HG03045 (cell line): ENCODE data around the gene ROM1.
"Not testable (repeated sequence)": the region's sequence is repeated elsewhere in the genome, so short reads cannot be mapped to it uniquely, and the experiment has no call there.

Source experiments
- ATAC-seq: cut with Tn5 transposase; IDR thresholded peaks from one replicate; pipeline ENCODE4 v1.9.1; 2021; ENCODE audit warnings: mild to moderate bottlenecking, moderate library complexity; ENCODE audit not compliant: unreplicated experiment

Gene ROM1

GRCh38 chr11:62585356-62585755 lies 27.7 kb upstream of the ROM1 start:
- ATAC-seq: not testable (repeated sequence)

- no peak for ATAC-seq
Measured at GRCh38 chr11:62588966-62589637, 24.0 kb upstream of the ROM1 start.

- peak; percentile 88 for ATAC-seq
Measured at GRCh38 chr11:62591448-62592145, 21.5 kb upstream of the ROM1 start, which contains the start of gene TUT1. TSS of gene TUT1 (minus strand) at chr11:62591523. CDS start at chr11:62591485, 38 bp downstream.

GRCh38 chr11:62592146-62592815 lies 20.8 kb upstream of the ROM1 start:
- ATAC-seq: no peak

- no peak for ATAC-seq
Measured at GRCh38 chr11:62592989-62593421, 20.1 kb upstream of the ROM1 start.

- no peak for ATAC-seq
Measured at GRCh38 chr11:62593434-62594044, 19.5 kb upstream of the ROM1 start.

- no peak for ATAC-seq
Measured at GRCh38 chr11:62595124-62595523, 17.9 kb upstream of the ROM1 start.

- ATAC-seq: peak; percentile 50
Measured at GRCh38 chr11:62599069-62599696, 13.9 kb upstream of the ROM1 start.

- no peak for ATAC-seq
Measured at GRCh38 chr11:62599901-62600300, 13.2 kb upstream of the ROM1 start.

- ATAC-seq: no peak
Measured at GRCh38 chr11:62600367-62601121, 12.5 kb upstream of the ROM1 start.

- ATAC-seq: peak; percentile 20
Measured at GRCh38 chr11:62601122-62601371, 12.0 kb upstream of the ROM1 start.

GRCh38 chr11:62601372-62602140 lies 11.5 kb upstream of the ROM1 start, which contains the start of gene MTA2:
TSS of gene MTA2 (minus strand) at chr11:62601865. CDS start at chr11:62601450, 415 bp downstream.
- ATAC-seq: peak; percentile 67

GRCh38 chr11:62602141-62603071 lies 10.7 kb upstream of the ROM1 start:
- ATAC-seq: no peak

- ATAC-seq: no peak
Measured at GRCh38 chr11:62603072-62603408, 10.0 kb upstream of the ROM1 start.

GRCh38 chr11:62603776-62604299 lies 9.2 kb upstream of the ROM1 start:
- no peak for ATAC-seq

GRCh38 chr11:62604460-62605120 lies 8.5 kb upstream of the ROM1 start:
- ATAC-seq: no peak

- no peak for ATAC-seq
Measured at GRCh38 chr11:62605467-62605866, 7.6 kb upstream of the ROM1 start.

GRCh38 chr11:62605902-62606301 lies 7.2 kb upstream of the ROM1 start:
- no peak for ATAC-seq
